GM12878 (cell line): ENCODE results near the gene TEX10. TPM values are rescaled to one million over a fixed set of nuclear protein-coding genes. Genes with fewer than 3 reads are reported as not detected.

Experiments
- ATAC-seq: fragments of 200-7000 bp; cut with Tn5 transposase; 3 replicates; pipeline ENCODE4 v1.9.1; 2020; ENCODE audit warnings: mild to moderate bottlenecking, moderate library complexity
- BruUV-seq: library from RNA; stranded (reverse); fragments of 400-500 nt; replicated peaks from 2 replicates; lab custom pipeline; 2021; lab: Mats Ljungman, UMichigan
- CTCF ChIA-PET: fragments of 300-600 bp; sonication (Branson Sonifier 250); formaldehyde crosslinking; extraction: SDS; loops from one replicate; lab custom pipeline; 2021; ENCODE audit warnings: inconsistent platforms; lab: Yijun Ruan, JAX
- POLR2A ChIA-PET: fragments of 350-600 bp; formaldehyde crosslinking; extraction: SDS; loops from one replicate; lab custom pipeline; 2021; ENCODE audit warnings: inconsistent platforms; lab: Charles Lee
- RAD21 ChIA-PET: fragments of 300-600 bp; sonication (Branson Sonifier 250); formaldehyde crosslinking; loops from one replicate; lab custom pipeline; 2023; ENCODE audit warnings: antibody characterized with exemption; ENCODE audit not compliant: unreplicated experiment; lab: Charles Lee
- SMC1A ChIA-PET: fragments of 300-600 bp; sonication (Branson Sonifier 250); formaldehyde crosslinking; loops from one replicate; lab custom pipeline; 2023; ENCODE audit not compliant: unreplicated experiment, uncharacterized antibody; lab: Charles Lee
- DNase-seq: peaks from one replicate; pipeline ENCODE4 v3.0.0-alpha.2; 2011; ENCODE audit warnings: low read depth, low spot score
- FAIRE-seq: peaks from 3 replicates; lab custom pipeline; 2011; peaks lifted over from hg19 to GRCh38; lab: Jason Lieb, UNC
- H2AFZ ChIP-seq: 2 replicates; pipeline ENCODE4 v1.6.0; 2011; ENCODE audit warnings: low read depth, low read length, control low read depth; ENCODE audit not compliant: control insufficient read depth
- H3K27ac ChIP-seq: 2 replicates; pipeline ENCODE4 v1.5.1; 2011; ENCODE audit warnings: control low read depth; ENCODE audit not compliant: control insufficient read depth, insufficient read depth
- H3K27me3 ChIP-seq, 2 experiments: replicated peaks in 1 of 2; 2 replicates each; pipeline versions ENCODE4 v1.6.0 to v1.6.1; 2011; ENCODE audit warnings: low read length in 1 of 2; ENCODE audit not compliant: control insufficient read depth in 2 of 2, insufficient read depth in 2 of 2
- H3K36me3 ChIP-seq, 2 experiments: 2 replicates each; pipeline ENCODE4 v1.5.1; 2011; ENCODE audit warnings: low read length in 1 of 2; ENCODE audit not compliant: control insufficient read depth in 2 of 2, insufficient read depth in 2 of 2
- H3K4me1 ChIP-seq: 2 replicates; pipeline ENCODE4 v1.6.1; 2011; ENCODE audit warnings: mild to moderate bottlenecking, low read length, moderate library complexity, mixed read lengths; ENCODE audit not compliant: control insufficient read depth, insufficient read depth
- H3K4me2 ChIP-seq: 2 replicates; pipeline ENCODE4 v1.6.0; 2011; ENCODE audit warnings: control low read depth; ENCODE audit not compliant: control insufficient read depth, insufficient read depth
- H3K4me3 ChIP-seq: fragments of 200-600 bp; sonication (generic); 2 replicates; pipeline ENCODE4 v1.5.1; 2016
- H3K79me2 ChIP-seq: 2 replicates; pipeline ENCODE4 v1.6.0; 2011; ENCODE audit warnings: low read length; ENCODE audit not compliant: control insufficient read depth, insufficient read depth
- H3K9ac ChIP-seq: 2 replicates; pipeline ENCODE4 v1.8.0; 2011; ENCODE audit warnings: low read length, control low read depth, mixed read lengths; ENCODE audit not compliant: control insufficient read depth, insufficient read depth
- H3K9me3 ChIP-seq: replicated peaks from 3 replicates; pipeline ENCODE4 v1.5.1; 2011; ENCODE audit warnings: mild to moderate bottlenecking, low read length; ENCODE audit not compliant: control insufficient read depth, insufficient read depth
- H4K20me1 ChIP-seq: 2 replicates; pipeline ENCODE4 v1.6.0; 2011; ENCODE audit not compliant: control insufficient read depth, insufficient read depth
- BACH1 ChIP-seq: fragments of 450-650 bp; IDR thresholded peaks from 2 replicates; pipeline ENCODE4 v1.6.1; 2017; ENCODE audit warnings: mild to moderate bottlenecking, borderline replicate concordance
- BMI1 ChIP-seq: fragments of 450-650 bp; IDR thresholded peaks from 2 replicates; pipeline ENCODE4 v1.6.1; 2016; ENCODE audit warnings: mild to moderate bottlenecking, moderate library complexity, borderline replicate concordance
- EZH2 ChIP-seq: IDR thresholded peaks from 2 replicates; pipeline ENCODE4 v1.6.1; 2012; ENCODE audit warnings: low read depth, mild to moderate bottlenecking, control low read depth, inconsistent platforms, low read length, borderline replicate concordance; ENCODE audit not compliant: control insufficient read depth
- FOS ChIP-seq: IDR thresholded peaks from 3 replicates; pipeline ENCODE4 v1.6.1; 2011; ENCODE audit warnings: borderline replicate concordance; ENCODE audit not compliant: insufficient read length; ENCODE audit errors: extremely low read depth
- JUND ChIP-seq: IDR thresholded peaks from 2 replicates; pipeline ENCODE4 v1.6.1; 2012; ENCODE audit warnings: low read depth, mild to moderate bottlenecking, low read length, improper control_type of control experiment, moderate library complexity
- NFYA ChIP-seq: IDR thresholded peaks from 2 replicates; pipeline ENCODE4 v1.6.1; 2011; ENCODE audit warnings: low read depth, mild to moderate bottlenecking, low read length, improper control_type of control experiment, borderline replicate concordance
- RAD51 ChIP-seq: fragments of 450-650 bp; IDR thresholded peaks from 2 replicates; pipeline ENCODE4 v1.6.1; 2016; ENCODE audit warnings: moderate library complexity, mild to moderate bottlenecking, inconsistent platforms
- RBBP5 ChIP-seq: fragments of 200-600 bp; sonication (generic); conservative IDR thresholded peaks from 2 replicates; pipeline ENCODE4 v1.6.1; 2016
- RFX5 ChIP-seq: IDR thresholded peaks from 2 replicates; pipeline ENCODE4 v1.6.1; 2011; ENCODE audit warnings: low read depth, low read length, improper control_type of control experiment
- SIN3A ChIP-seq: IDR thresholded peaks from 2 replicates; pipeline ENCODE4 v1.6.1; 2012; ENCODE audit warnings: low read depth, low read length, improper control_type of control experiment
- TAF1 ChIP-seq: IDR thresholded peaks from 2 replicates; pipeline ENCODE4 v1.6.1; 2011; ENCODE audit warnings: mild to moderate bottlenecking, low read depth, low read length, borderline replicate concordance
- TARDBP ChIP-seq: IDR thresholded peaks from 2 replicates; pipeline ENCODE4 v1.6.1; 2016; ENCODE audit warnings: borderline replicate concordance
- TCF12 ChIP-seq: IDR thresholded peaks from 2 replicates; pipeline ENCODE4 v1.6.1; 2011; ENCODE audit warnings: low read depth, mild to moderate bottlenecking, low read length
- TCF7 ChIP-seq: IDR thresholded peaks from 2 replicates; pipeline ENCODE4 v1.6.1; 2014; ENCODE audit warnings: antibody characterized with exemption, borderline replicate concordance
- ZNF207 ChIP-seq: fragments of 450-650 bp; IDR thresholded peaks from 2 replicates; pipeline ENCODE4 v1.6.1; 2014; ENCODE audit warnings: antibody characterized with exemption, mild to moderate bottlenecking, borderline replicate concordance
- WGBS: methylation state at CpG from one replicate; pipeline ENCODE4 v1.1.6; 2016; ENCODE audit warnings: low lambda C conversion rate; ENCODE audit not compliant: insufficient replicate concordance, insufficient coverage; ENCODE audit errors: missing lambda C conversion rate; 5-methylcytosine and 5-hydroxymethylcytosine counted together
- in situ Hi-C: fragments of 300-500 bp; cut with MboI; formaldehyde crosslinking; loops from 9 replicates; pipeline ENCODE4 v1.14.3; 2018; ENCODE audit warnings: mixed read lengths
- intact Hi-C: fragments of 100-400 bp; cut with micrococcal nuclease; formaldehyde crosslinking; loops from one replicate; pipeline ENCODE4 v1.14.2; 2022; ENCODE audit not compliant: unreplicated experiment
- polyA plus RNA-seq, 11 experiments: library from polyadenylated mRNA; depleted of rRNA in 4 of 11; unstranded in 6 of 11; stranded (reverse) in 5 of 11; fragments of >200 nt; fragmentation: Nextera tagmentation in 4 of 11; fragmentation: Illumina TruSeq in 1 of 11; extraction: Ambion mirVana in 4 of 11; extraction: Trizol in 1 of 11; gene quantifications; 1 replicate in 1 of 11; 2 replicates in 10 of 11; pipeline versions ENCODE4 v1.2.1 to v1.2.3, GENCODE V29; 2011 to 2016; ENCODE audit warnings: inconsistent platforms in 2 of 11, missing spikeins in 2 of 11, low read depth in 1 of 11
- total RNA-seq, 4 experiments: library from RNA; depleted of rRNA in 3 of 4; stranded (reverse); fragments of >200 nt in 3 of 4; fragmentation: Illumina TruSeq in 1 of 4; extraction: Trizol in 1 of 4; gene quantifications; 2 replicates each; pipeline versions ENCODE4 v1.2.1 to v1.2.3, GENCODE V29; 2013 to 2021
- TF ChIP-seq, protein P1 (sequence below): fragments of 450-650 bp; IDR thresholded peaks from 2 replicates; pipeline ENCODE4 v1.6.1; 2016; ENCODE audit warnings: mild to moderate bottlenecking, moderate library complexity, borderline replicate concordance

Gene TEX10
- total and polyA plus RNA-seq, 10 of the 15 experiments (the other 5 are each of a cell fraction or from before 2014, with no cell fraction given), result 17.4 to 46.6 (median 36.2) TPM

DNA sequence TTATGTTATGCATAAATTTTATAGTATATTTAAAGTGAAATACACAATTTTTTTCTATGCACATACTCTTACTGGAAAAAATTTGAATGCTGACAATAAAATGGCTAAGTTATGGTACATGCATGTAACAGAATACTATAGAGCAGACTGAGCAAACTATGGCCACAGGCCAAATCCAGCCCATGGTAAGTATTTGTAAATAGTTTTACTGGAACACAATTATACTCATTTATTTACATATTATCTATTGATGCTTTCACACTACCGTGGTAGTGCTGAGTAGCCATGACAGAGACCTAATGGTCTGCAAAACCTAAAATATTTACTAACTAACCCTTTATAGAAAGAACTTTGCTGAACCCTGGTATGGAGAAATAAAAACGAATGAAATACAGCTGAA lies 45.7 kb downstream of the TEX10 start:
- Histone ChIP-seq H3K4me1 (no peaks in the 10 kb centered on the region), H3K79me2 (no peaks in the 10 kb centered on the region; the same call in 1 of the 2 replicates), H3K9ac (no peak overlapping the region), H3K27ac (no peak overlapping the region), H3K36me3 (peaks cover 2 to 33% of the 10 kb centered on the region in 2 experiments), H3K4me3 (no peak overlapping the region), H3K4me2 (no peak overlapping the region), H4K20me1 (no peaks in the 10 kb centered on the region), H3K9me3 (peaks cover 2% of the 10 kb centered on the region; the same call in 1 of the 3 replicates), H3K27me3 (no peaks in the 10 kb centered on the region), H2AFZ (no peak overlapping the region)
- no peak for ATAC-seq
- no TSS peak for BruUV-seq
- FAIRE-seq, result no peak
- ChIA-PET CTCF (no interaction called here), POLR2A (no interaction called here), RAD21 (no interaction called here), SMC1A (no interaction called here)
- intact Hi-C loops (no loop called here), in situ Hi-C loops (no loop called here)
- DNase-seq, result no peak
- no peak for TF ChIP-seq RFX5
- no peak for TF ChIP-seq FOS
- no peak for TF ChIP-seq BACH1
- TF ChIP-seq RAD51, result no peak
- no peak for TF ChIP-seq TAF1
- TF ChIP-seq ZNF207, result no peak
- no peak for TF ChIP-seq TCF7
- 100% methylated on average over 2 of the region's 2 CpGs for WGBS

DNA sequence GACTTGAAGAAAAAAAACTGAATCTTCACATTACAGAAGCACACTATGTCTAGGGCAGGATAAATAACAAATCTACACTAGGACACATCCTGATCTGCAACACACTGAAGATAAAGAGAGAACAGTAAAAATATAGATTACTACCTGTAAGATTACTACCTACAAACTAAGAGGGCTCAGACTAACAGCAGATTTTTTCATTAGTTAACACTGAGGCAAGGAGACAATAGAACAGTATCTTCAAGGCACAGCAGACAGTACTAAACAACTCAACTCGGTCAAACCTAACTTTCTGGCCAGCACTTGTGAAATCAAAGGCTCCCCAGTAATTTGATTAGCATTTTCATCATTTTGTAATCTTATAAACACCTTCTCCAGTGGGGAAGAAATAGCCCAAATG lies 46.5 kb downstream of the TEX10 start:
- BruUV-seq, result no TSS peak
- H3K9me3 ChIP-seq, result peaks cover 2% of the 10 kb centered on the region; the same call in 1 of the 3 replicates
- intact Hi-C loops (no loop called here), in situ Hi-C loops (no loop called here)
- SMC1A ChIA-PET, result interaction anchor here (1.2 kb wide), 1 partner anchor 175 kb away, joined by 3 read pairs; no protein-coding TSS in a partner anchor
- DNase-seq (no peak), ATAC-seq (no peak), FAIRE-seq (no peak)
- POLR2A ChIA-PET, result no interaction called here
- peaks cover 4 to 38% of the 10 kb centered on the region in 2 experiments for H3K36me3 ChIP-seq
- H3K27me3 ChIP-seq, result no peaks in the 10 kb centered on the region
- H3K79me2 ChIP-seq, result no peaks in the 10 kb centered on the region; the same call in 1 of the 2 replicates
- CTCF ChIA-PET, result interaction anchor here (0.6 to 1.5 kb wide), 3 partner anchors 15 to 444 kb away, joined by 3 read pairs; no protein-coding TSS in a partner anchor
- 96% methylated on average over 1 of the region's 1 CpG for WGBS
- RAD21 ChIA-PET, result no interaction called here
- no peak overlapping the region for H3K27ac ChIP-seq
- H2AFZ ChIP-seq, result no peak overlapping the region
- H3K4me2 ChIP-seq, result no peak overlapping the region
- H3K4me1 ChIP-seq, result no peaks in the 10 kb centered on the region
- no peak overlapping the region for H3K9ac ChIP-seq
- no peak overlapping the region for H3K4me3 ChIP-seq
- no peaks in the 10 kb centered on the region for H4K20me1 ChIP-seq
- TF ChIP-seq BMI1 (no peak), TCF12 (no peak), RBBP5 (no peak), NFYA (no peak), JUND (no peak), EZH2 (no peak), SIN3A (no peak), TAF1 (no peak), FOS (no peak), TARDBP (no peak)
- TF ChIP-seq, protein P1, sequence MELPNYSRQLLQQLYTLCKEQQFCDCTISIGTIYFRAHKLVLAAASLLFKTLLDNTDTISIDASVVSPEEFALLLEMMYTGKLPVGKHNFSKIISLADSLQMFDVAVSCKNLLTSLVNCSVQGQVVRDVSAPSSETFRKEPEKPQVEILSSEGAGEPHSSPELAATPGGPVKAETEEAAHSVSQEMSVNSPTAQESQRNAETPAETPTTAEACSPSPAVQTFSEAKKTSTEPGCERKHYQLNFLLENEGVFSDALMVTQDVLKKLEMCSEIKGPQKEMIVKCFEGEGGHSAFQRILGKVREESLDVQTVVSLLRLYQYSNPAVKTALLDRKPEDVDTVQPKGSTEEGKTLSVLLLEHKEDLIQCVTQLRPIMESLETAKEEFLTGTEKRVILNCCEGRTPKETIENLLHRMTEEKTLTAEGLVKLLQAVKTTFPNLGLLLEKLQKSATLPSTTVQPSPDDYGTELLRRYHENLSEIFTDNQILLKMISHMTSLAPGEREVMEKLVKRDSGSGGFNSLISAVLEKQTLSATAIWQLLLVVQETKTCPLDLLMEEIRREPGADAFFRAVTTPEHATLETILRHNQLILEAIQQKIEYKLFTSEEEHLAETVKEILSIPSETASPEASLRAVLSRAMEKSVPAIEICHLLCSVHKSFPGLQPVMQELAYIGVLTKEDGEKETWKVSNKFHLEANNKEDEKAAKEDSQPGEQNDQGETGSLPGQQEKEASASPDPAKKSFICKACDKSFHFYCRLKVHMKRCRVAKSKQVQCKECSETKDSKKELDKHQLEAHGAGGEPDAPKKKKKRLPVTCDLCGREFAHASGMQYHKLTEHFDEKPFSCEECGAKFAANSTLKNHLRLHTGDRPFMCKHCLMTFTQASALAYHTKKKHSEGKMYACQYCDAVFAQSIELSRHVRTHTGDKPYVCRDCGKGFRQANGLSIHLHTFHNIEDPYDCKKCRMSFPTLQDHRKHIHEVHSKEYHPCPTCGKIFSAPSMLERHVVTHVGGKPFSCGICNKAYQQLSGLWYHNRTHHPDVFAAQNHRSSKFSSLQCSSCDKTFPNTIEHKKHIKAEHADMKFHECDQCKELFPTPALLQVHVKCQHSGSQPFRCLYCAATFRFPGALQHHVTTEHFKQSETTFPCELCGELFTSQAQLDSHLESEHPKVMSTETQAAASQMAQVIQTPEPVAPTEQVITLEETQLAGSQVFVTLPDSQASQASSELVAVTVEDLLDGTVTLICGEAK, result no peak
